ENCODE data around the gene SLC40A1.

The SLC40A1 gene

GRCh38 chr2:189511210-189511959, 69.2 kb downstream of the SLC40A1 start:
- DNase-seq (ENCODE audit: low read depth), result no peak

Measured in EH (cell line).